Activated T-cell treated with anti-CD3 and anti-CD28 coated beads, Interleukin-2, amount 50 U/mL, for 72 hours (primary cell): Measurements from ENCODE around the gene FILIP1L. TPM values are rescaled to one million over a fixed set of nuclear protein-coding genes. Genes with fewer than 3 reads are reported as not detected.

Experiments
- ATAC-seq, 2 donors: fragments of 150-1000 bp; cut with Tn5 transposase; replicated peaks in 1 of 2; 2 replicates each; pipeline ENCODE4 v1.10.0; 2021; ENCODE audit warnings: moderate library complexity in 2 of 2, mild to moderate bottlenecking in 1 of 2
- DNase-seq, 2 donors: peaks; one replicate each; pipeline ENCODE4 v3.0.0; 2021 to 2022; ENCODE audit warnings: mixed read lengths in 1 of 2
- H3K27ac Mint-ChIP-seq: one replicate; pipeline ENCODE4 v1.8.0; 2022; ENCODE audit warnings: mild to moderate bottlenecking, moderate library complexity, mixed read lengths
- H3K27me3 Mint-ChIP-seq: one replicate; pipeline ENCODE4 v1.8.0; 2022; ENCODE audit warnings: low read depth, mixed read lengths
- H3K36me3 Mint-ChIP-seq, 2 donors: one replicate each; pipeline ENCODE4 v1.8.0; 2022; ENCODE audit warnings: mixed read lengths in 2 of 2, mild to moderate bottlenecking in 1 of 2; ENCODE audit not compliant: insufficient read depth in 2 of 2
- H3K4me1 Mint-ChIP-seq: one replicate; pipeline ENCODE4 v1.8.0; 2022; ENCODE audit warnings: low read depth, mixed read lengths
- H3K4me3 Mint-ChIP-seq, 2 donors: one replicate each; pipeline ENCODE4 v1.8.0; 2022; ENCODE audit warnings: mild to moderate bottlenecking in 2 of 2, mixed read lengths in 2 of 2, moderate library complexity in 2 of 2
- H3K9me3 Mint-ChIP-seq, 2 donors: one replicate each; pipeline ENCODE4 v1.8.0; 2022; ENCODE audit warnings: mixed read lengths in 2 of 2
- total RNA-seq, 2 donors: library from RNA; stranded (reverse); gene quantifications; one replicate each; pipeline ENCODE4 v1.2.3, GENCODE V29; 2022

The FILIP1L gene
- total RNA-seq, 2 donors from 2014 or later: 0.46 to 0.93 TPM

- no peak for ATAC-seq
- H3K27me3 Mint-ChIP-seq: no peaks in the 10 kb centered on the region
- H3K27ac Mint-ChIP-seq: no peak overlapping the region
- H3K36me3 Mint-ChIP-seq: peaks cover 3 to 7% of the 10 kb centered on the region in 2 donors
- H3K4me3 Mint-ChIP-seq: no peak overlapping the region
- no peak for DNase-seq
- peaks cover 6% of the 10 kb centered on the region for H3K4me1 Mint-ChIP-seq
- H3K9me3 Mint-ChIP-seq: peaks cover 0 to 4% of the 10 kb centered on the region in 2 donors
Measured at GRCh38 chr3:99925584-99926230, 188.6 kb downstream of the FILIP1L start.

- ATAC-seq: no peak
- H3K4me3 Mint-ChIP-seq: no peak overlapping the region
- peaks cover 3 to 7% of the 10 kb centered on the region in 2 donors for H3K36me3 Mint-ChIP-seq
Measured at GRCh38 chr3:99923873-99924272, 190.4 kb downstream of the FILIP1L start.

GRCh38 chr3:99921986-99922385, 192.3 kb downstream of the FILIP1L start:
- Mint-ChIP-seq H3K36me3 (peaks cover 3 to 7% of the 10 kb centered on the region in 2 donors), H3K27me3 (no peaks in the 10 kb centered on the region)

More at GRCh38 chr3:99923873-99924272, 190.4 kb downstream of the FILIP1L start:
- Mint-ChIP-seq H3K27me3 (no peaks in the 10 kb centered on the region), H3K9me3 (peaks cover 0 to 4% of the 10 kb centered on the region in 2 donors), H3K4me1 (peaks cover 6% of the 10 kb centered on the region), H3K27ac (no peak overlapping the region)
- no peak for DNase-seq

GRCh38 chr3:99921377-99921695, 193.0 kb downstream of the FILIP1L start:
- H3K4me1 Mint-ChIP-seq: peaks cover 6% of the 10 kb centered on the region
- no peaks in the 10 kb centered on the region for H3K27me3 Mint-ChIP-seq
- DNase-seq: no peak

More at GRCh38 chr3:99921986-99922385, 192.3 kb downstream of the FILIP1L start:
- Mint-ChIP-seq H3K27ac (no peak overlapping the region), H3K4me3 (no peak overlapping the region), H3K9me3 (peaks cover 0 to 4% of the 10 kb centered on the region in 2 donors), H3K4me1 (peaks cover 6% of the 10 kb centered on the region)
- ATAC-seq (no peak), DNase-seq (no peak)

GRCh38 chr3:99920481-99921376, 193.6 kb downstream of the FILIP1L start:
- Mint-ChIP-seq H3K36me3 (peaks cover 3 to 7% of the 10 kb centered on the region in 2 donors), H3K27ac (no peak overlapping the region), H3K27me3 (no peaks in the 10 kb centered on the region), H3K4me3 (no peak overlapping the region), H3K4me1 (peaks cover 6% of the 10 kb centered on the region), H3K9me3 (peaks cover 0 to 4% of the 10 kb centered on the region in 2 donors)
- no peak for ATAC-seq
- DNase-seq: no peak

More at GRCh38 chr3:99921377-99921695, 193.0 kb downstream of the FILIP1L start:
- H3K36me3 Mint-ChIP-seq: peaks cover 3 to 7% of the 10 kb centered on the region in 2 donors
- H3K9me3 Mint-ChIP-seq: peaks cover 0 to 4% of the 10 kb centered on the region in 2 donors
- H3K27ac Mint-ChIP-seq: no peak overlapping the region
- no peak overlapping the region for H3K4me3 Mint-ChIP-seq
- no peak for ATAC-seq

- Mint-ChIP-seq H3K4me3 (no peak overlapping the region), H3K4me1 (peaks cover 6% of the 10 kb centered on the region), H3K9me3 (peaks cover 0 to 4% of the 10 kb centered on the region in 2 donors), H3K27ac (no peak overlapping the region), H3K27me3 (no peaks in the 10 kb centered on the region), H3K36me3 (peaks cover 3 to 7% of the 10 kb centered on the region in 2 donors)
- ATAC-seq: no peak
- no peak for DNase-seq
Measured at GRCh38 chr3:99919694-99920093, 194.6 kb downstream of the FILIP1L start.

GRCh38 chr3:99918715-99919114, 195.6 kb downstream of the FILIP1L start:
- Mint-ChIP-seq H3K9me3 (peaks cover 0 to 4% of the 10 kb centered on the region in 2 donors), H3K36me3 (peaks cover 3 to 6% of the 10 kb centered on the region in 2 donors), H3K4me3 (no peak overlapping the region), H3K27me3 (no peaks in the 10 kb centered on the region), H3K27ac (no peak overlapping the region), H3K4me1 (peaks cover 6% of the 10 kb centered on the region)
- DNase-seq (no peak), ATAC-seq (no peak)

GRCh38 chr3:99915906-99916432, 198.3 kb downstream of the FILIP1L start:
- DNase-seq (no peak), ATAC-seq (no peak)
- no peaks in the 10 kb centered on the region for H3K27me3 Mint-ChIP-seq
- no peak overlapping the region for H3K27ac Mint-ChIP-seq
- no peaks in the 10 kb centered on the region for H3K36me3 Mint-ChIP-seq
- H3K4me3 Mint-ChIP-seq: no peak overlapping the region
- H3K9me3 Mint-ChIP-seq: no peaks in the 10 kb centered on the region
- no peaks in the 10 kb centered on the region for H3K4me1 Mint-ChIP-seq

GRCh38 chr3:99911433-99911832, 202.9 kb downstream of the FILIP1L start:
- H3K27me3 Mint-ChIP-seq: no peaks in the 10 kb centered on the region

GRCh38 chr3:99910752-99911290, 203.5 kb downstream of the FILIP1L start:
- DNase-seq: no peak
- Mint-ChIP-seq H3K27ac (no peak overlapping the region), H3K36me3 (no peaks in the 10 kb centered on the region), H3K9me3 (no peaks in the 10 kb centered on the region), H3K27me3 (no peaks in the 10 kb centered on the region), H3K4me3 (no peak overlapping the region), H3K4me1 (no peaks in the 10 kb centered on the region)
- ATAC-seq: no peak

More at GRCh38 chr3:99911433-99911832, 202.9 kb downstream of the FILIP1L start:
- Mint-ChIP-seq H3K36me3 (no peaks in the 10 kb centered on the region), H3K4me1 (no peaks in the 10 kb centered on the region), H3K9me3 (no peaks in the 10 kb centered on the region), H3K4me3 (no peak overlapping the region), H3K27ac (no peak overlapping the region)
- DNase-seq (no peak), ATAC-seq (no peak)

GRCh38 chr3:99909714-99910495, 204.4 kb downstream of the FILIP1L start:
- Mint-ChIP-seq H3K4me1 (no peaks in the 10 kb centered on the region), H3K9me3 (no peaks in the 10 kb centered on the region), H3K36me3 (no peaks in the 10 kb centered on the region), H3K27ac (no peak overlapping the region), H3K4me3 (no peak overlapping the region), H3K27me3 (no peaks in the 10 kb centered on the region)
- DNase-seq: no peak
- peak in 1 of 2 donors; percentile 43 for ATAC-seq

- Mint-ChIP-seq H3K27ac (no peak overlapping the region), H3K9me3 (no peaks in the 10 kb centered on the region), H3K4me1 (no peaks in the 10 kb centered on the region), H3K27me3 (no peaks in the 10 kb centered on the region), H3K36me3 (no peaks in the 10 kb centered on the region), H3K4me3 (no peak overlapping the region)
- no peak for ATAC-seq
- no peak for DNase-seq
Measured at GRCh38 chr3:99907959-99908544, 206.2 kb downstream of the FILIP1L start.
